Fibroblast of lung (primary cell): ENCODE measurements around the gene ATF7IP. TPM values are rescaled to one million over a fixed set of nuclear protein-coding genes. Genes with fewer than 3 reads are reported as not detected.
"Not testable (repeated sequence)": the region's sequence is repeated elsewhere in the genome, so short reads cannot be mapped to it uniquely, and the experiment has no call there.

Source experiments
- DNase-seq, 2 donors: peaks; one replicate each; pipeline versions ENCODE4 v3.0.0 to v3.0.0-alpha.2; 2010; ENCODE audit warnings: low read depth in 2 of 2
- H2AFZ ChIP-seq: 2 replicates; pipeline ENCODE4 v1.5.1; 2012; ENCODE audit warnings: low read length, control low read depth, inconsistent platforms
- H3K27ac ChIP-seq: 2 replicates; pipeline ENCODE4 v1.5.1; 2011; ENCODE audit warnings: low read length, control low read depth; ENCODE audit not compliant: insufficient read depth
- H3K27me3 ChIP-seq: 2 replicates; pipeline ENCODE4 v1.5.1; 2011; ENCODE audit warnings: mild to moderate bottlenecking, low read length; ENCODE audit not compliant: control insufficient read depth, insufficient read depth
- H3K36me3 ChIP-seq: 2 replicates; pipeline ENCODE4 v1.5.1; 2011; ENCODE audit warnings: low read length; ENCODE audit not compliant: control insufficient read depth, insufficient read depth
- H3K4me1 ChIP-seq: 2 replicates; pipeline ENCODE4 v1.5.1; 2011; ENCODE audit warnings: low read length; ENCODE audit not compliant: control insufficient read depth, insufficient read depth; ENCODE audit errors: extremely low read depth
- H3K4me2 ChIP-seq: 2 replicates; pipeline ENCODE4 v1.5.1; 2011; ENCODE audit warnings: low read length, control low read depth; ENCODE audit not compliant: insufficient read depth; ENCODE audit errors: extremely low read depth
- H3K4me3 ChIP-seq, 4 experiments: fragments of 200-600 bp in 1 of 4; sonication (generic) in 1 of 4; replicated peaks in 1 of 4; 2 replicates each; pipeline ENCODE4 v1.5.1; 2011 to 2016; ENCODE audit warnings: low read length in 4 of 4, low read depth in 3 of 4, mild to moderate bottlenecking in 3 of 4, control low read depth in 2 of 4, inconsistent platforms in 1 of 4, mixed read lengths in 1 of 4; ENCODE audit not compliant: insufficient read depth in 1 of 4; ENCODE audit errors: control extremely low read depth in 1 of 4
- H3K79me2 ChIP-seq: 2 replicates; pipeline ENCODE4 v1.5.1; 2012; ENCODE audit warnings: mild to moderate bottlenecking, low read length, inconsistent platforms; ENCODE audit not compliant: control insufficient read depth, insufficient read depth
- H3K9ac ChIP-seq: 2 replicates; pipeline ENCODE4 v1.5.1; 2011; ENCODE audit warnings: mild to moderate bottlenecking, low read length, control low read depth; ENCODE audit not compliant: insufficient read depth
- H3K9me3 ChIP-seq: 2 replicates; pipeline ENCODE4 v1.5.1; 2012; ENCODE audit warnings: low read depth, low read length; ENCODE audit not compliant: control insufficient read depth, insufficient read depth
- H4K20me1 ChIP-seq: 2 replicates; pipeline ENCODE4 v1.5.1; 2011; ENCODE audit warnings: low read length; ENCODE audit not compliant: control insufficient read depth, insufficient read depth; ENCODE audit errors: extremely low read depth
- EZH2 ChIP-seq: IDR thresholded peaks from 2 replicates; pipeline ENCODE4 v1.5.1; 2012; ENCODE audit warnings: low read length, control low read depth, mild to moderate bottlenecking; ENCODE audit errors: missing control alignments
- polyA plus RNA-seq, 2 donors: library from polyadenylated mRNA; depleted of rRNA in 1 of 2; stranded (reverse) in 1 of 2; unstranded in 1 of 2; fragments of >200 nt; gene quantifications; 2 replicates each; pipeline ENCODE4 v1.2.1, GENCODE V29; 2011 to 2012; ENCODE audit warnings: missing spikeins in 1 of 2
- total RNA-seq: library from RNA; depleted of rRNA; stranded (reverse); fragments of >200 nt; gene quantifications from 2 replicates; pipeline ENCODE4 v1.2.1, GENCODE V29; 2014
- TF ChIP-seq, protein P1 (sequence below), 2 donors: IDR thresholded peaks in 1 of 2; conservative IDR thresholded peaks in 1 of 2; 1 replicate in 1 of 2; 2 replicates in 1 of 2; pipeline ENCODE4 v1.5.1; 2011 to 2012; ENCODE audit warnings: low read length in 2 of 2, control low read depth in 1 of 2, inconsistent platforms in 1 of 2, low read depth in 1 of 2, mild to moderate bottlenecking in 1 of 2

Gene ATF7IP
- total and polyA plus RNA-seq, 2 donors (not counting 1 experiment from before 2014, with no cell fraction given) = 13.1 to 18.0 TPM

DNA sequence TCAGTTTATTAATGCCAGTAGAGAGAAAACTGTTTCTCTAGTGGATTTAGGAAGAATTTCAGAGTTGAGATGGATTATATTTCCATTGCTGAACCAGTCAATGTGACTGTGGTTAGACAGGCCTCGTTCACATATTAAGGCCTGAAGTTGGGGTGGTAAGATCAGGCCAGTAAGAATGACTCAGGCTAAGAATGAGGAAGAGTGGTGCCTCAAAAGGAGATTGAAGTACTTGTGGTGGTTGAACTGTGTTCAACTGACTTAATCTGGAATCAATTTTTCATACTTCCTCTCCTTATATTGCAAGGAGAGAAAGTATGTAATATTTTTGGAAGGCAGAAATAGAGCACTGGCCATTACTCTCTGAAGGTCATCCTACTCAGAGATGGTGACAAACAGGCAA, 37.8 kb upstream of the ATF7IP start:
- H3K36me3 ChIP-seq = no peaks in the 10 kb centered on the region
- H3K27me3 ChIP-seq = no peaks in the 10 kb centered on the region
- no peak overlapping the region for H3K9ac ChIP-seq
- no peak overlapping the region for H2AFZ ChIP-seq
- no peaks in the 10 kb centered on the region for H3K79me2 ChIP-seq
- no peak overlapping the region for H3K27ac ChIP-seq
- H4K20me1 ChIP-seq = no peaks in the 10 kb centered on the region
- no peaks in the 10 kb centered on the region for H3K4me1 ChIP-seq
- H3K4me2 ChIP-seq = no peak overlapping the region
- H3K4me3 ChIP-seq = no peak overlapping the region
- no peaks in the 10 kb centered on the region for H3K9me3 ChIP-seq
- no peak for TF ChIP-seq EZH2
- TF ChIP-seq, protein P1, sequence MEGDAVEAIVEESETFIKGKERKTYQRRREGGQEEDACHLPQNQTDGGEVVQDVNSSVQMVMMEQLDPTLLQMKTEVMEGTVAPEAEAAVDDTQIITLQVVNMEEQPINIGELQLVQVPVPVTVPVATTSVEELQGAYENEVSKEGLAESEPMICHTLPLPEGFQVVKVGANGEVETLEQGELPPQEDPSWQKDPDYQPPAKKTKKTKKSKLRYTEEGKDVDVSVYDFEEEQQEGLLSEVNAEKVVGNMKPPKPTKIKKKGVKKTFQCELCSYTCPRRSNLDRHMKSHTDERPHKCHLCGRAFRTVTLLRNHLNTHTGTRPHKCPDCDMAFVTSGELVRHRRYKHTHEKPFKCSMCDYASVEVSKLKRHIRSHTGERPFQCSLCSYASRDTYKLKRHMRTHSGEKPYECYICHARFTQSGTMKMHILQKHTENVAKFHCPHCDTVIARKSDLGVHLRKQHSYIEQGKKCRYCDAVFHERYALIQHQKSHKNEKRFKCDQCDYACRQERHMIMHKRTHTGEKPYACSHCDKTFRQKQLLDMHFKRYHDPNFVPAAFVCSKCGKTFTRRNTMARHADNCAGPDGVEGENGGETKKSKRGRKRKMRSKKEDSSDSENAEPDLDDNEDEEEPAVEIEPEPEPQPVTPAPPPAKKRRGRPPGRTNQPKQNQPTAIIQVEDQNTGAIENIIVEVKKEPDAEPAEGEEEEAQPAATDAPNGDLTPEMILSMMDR (conservative IDR thresholded peaks at IDR 0.05 in 1 of 2, IDR thresholded peaks at IDR 0.05 in 1 of 2; ENCODE audit: low read depth in 1 of 2, low read length in 2 of 2) = no peak
- DNase-seq = peak in 1 of 2 donors; percentile 80

DNA sequence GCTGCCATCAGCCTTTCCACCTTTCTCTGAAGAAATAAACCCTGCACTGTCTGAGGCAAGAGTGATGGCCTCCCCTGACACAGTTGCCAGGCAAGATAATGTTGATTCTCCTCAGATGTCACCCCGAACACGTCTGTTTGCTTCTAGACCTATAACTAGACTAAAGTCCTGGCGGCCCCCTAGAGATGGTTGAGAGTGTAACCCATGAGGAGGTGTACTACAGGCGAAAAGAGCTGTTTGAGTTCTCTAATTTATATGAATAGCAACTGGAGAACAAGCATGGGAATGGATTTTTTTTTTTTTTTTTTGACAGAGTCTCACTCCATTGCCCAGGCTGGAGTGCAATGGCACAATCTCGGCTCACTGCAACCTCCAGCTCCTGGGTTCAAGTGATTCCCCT, 33.0 kb upstream of the ATF7IP start:
- H3K36me3 ChIP-seq = no peaks in the 10 kb centered on the region
- no peak overlapping the region for H2AFZ ChIP-seq
- no peaks in the 10 kb centered on the region for H4K20me1 ChIP-seq
- no peaks in the 10 kb centered on the region for H3K9me3 ChIP-seq
- H3K27ac ChIP-seq = no peak overlapping the region
- H3K4me1 ChIP-seq = no peaks in the 10 kb centered on the region
- DNase-seq = no peak
- no peaks in the 10 kb centered on the region for H3K27me3 ChIP-seq
- TF ChIP-seq, protein P1 (conservative IDR thresholded peaks at IDR 0.05 in 1 of 2, IDR thresholded peaks at IDR 0.05 in 1 of 2; ENCODE audit: low read depth in 1 of 2, low read length in 2 of 2) = no peak
- TF ChIP-seq EZH2 = no peak
- H3K79me2 ChIP-seq = no peaks in the 10 kb centered on the region
- H3K9ac ChIP-seq = no peak overlapping the region
- H3K4me2 ChIP-seq = no peak overlapping the region
- H3K4me3 ChIP-seq = no peak overlapping the region

GRCh38 chr12:14340371-14340770, 25.1 kb upstream of the ATF7IP start:
- Histone ChIP-seq H3K4me2 (no peak overlapping the region), H4K20me1 (no peaks in the 10 kb centered on the region), H3K79me2 (no peaks in the 10 kb centered on the region), H3K4me3 (no peak overlapping the region), H2AFZ (no peak overlapping the region), H3K9me3 (no peaks in the 10 kb centered on the region), H3K4me1 (no peaks in the 10 kb centered on the region), H3K27ac (no peak overlapping the region), H3K27me3 (no peaks in the 10 kb centered on the region), H3K9ac (no peak overlapping the region), H3K36me3 (no peaks in the 10 kb centered on the region)
- TF ChIP-seq, protein P1 (conservative IDR thresholded peaks at IDR 0.05 in 1 of 2, IDR thresholded peaks at IDR 0.05 in 1 of 2; ENCODE audit: low read depth in 1 of 2, low read length in 2 of 2) = no peak
- no peak for TF ChIP-seq EZH2
- DNase-seq = no peak

DNA sequence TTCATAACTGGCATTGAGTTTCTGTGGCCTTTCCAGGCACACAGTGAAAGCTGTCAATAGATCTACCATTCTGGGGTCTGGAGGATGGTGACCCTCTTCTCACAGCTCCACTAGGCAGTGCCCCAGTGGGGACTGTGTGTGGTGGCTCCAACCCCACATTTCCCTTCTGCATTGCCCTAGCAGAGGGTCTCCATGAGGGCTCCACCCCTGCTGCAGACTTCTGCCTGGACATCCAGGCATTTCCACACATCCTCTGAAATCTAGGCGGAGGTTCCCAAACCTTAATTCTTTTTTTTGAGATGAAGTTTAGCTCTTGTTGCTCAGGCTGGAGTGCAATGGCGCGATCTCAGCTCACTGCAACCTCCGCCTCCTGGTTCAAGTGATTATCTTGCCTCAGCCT, 14.0 kb upstream of the ATF7IP start:
- H3K79me2 ChIP-seq, H2AFZ ChIP-seq, H3K36me3 ChIP-seq, H3K27me3 ChIP-seq, DNase-seq, H3K9ac ChIP-seq, H3K4me2 ChIP-seq, H3K4me1 ChIP-seq, H3K9me3 ChIP-seq, H4K20me1 ChIP-seq, H3K27ac ChIP-seq, H3K4me3 ChIP-seq: not testable (repeated sequence)

DNA sequence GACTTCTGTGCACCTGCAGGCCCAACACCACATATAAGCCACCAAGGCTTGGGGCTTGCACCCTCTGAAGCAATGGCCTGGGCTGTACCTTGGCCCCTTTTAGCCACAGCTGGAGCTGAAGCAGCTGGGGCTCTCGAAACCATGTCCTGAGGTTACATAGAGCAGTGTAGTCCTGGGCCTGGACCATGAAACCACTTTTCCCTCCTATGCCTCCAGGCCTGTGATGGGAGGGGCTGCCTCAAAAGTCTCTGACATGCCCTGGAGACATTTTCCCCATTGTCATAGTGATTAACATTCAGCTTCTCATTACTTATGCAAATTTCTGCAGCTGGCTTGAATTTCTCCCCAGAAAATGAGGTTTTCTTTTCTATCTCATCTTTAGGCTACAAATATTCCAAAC, 13.4 kb upstream of the ATF7IP start:
- H3K79me2 ChIP-seq, H3K27ac ChIP-seq, H3K4me2 ChIP-seq, H3K27me3 ChIP-seq, H3K4me1 ChIP-seq, H3K4me3 ChIP-seq, H4K20me1 ChIP-seq, H3K9ac ChIP-seq, DNase-seq, H3K9me3 ChIP-seq, H2AFZ ChIP-seq, H3K36me3 ChIP-seq: not testable (repeated sequence)
